ENCODE data around the gene RPL35.
"Not testable (repeated sequence)": the region's sequence is repeated elsewhere in the genome, so short reads cannot be mapped to it uniquely, and the experiment has no call there.

The RPL35 gene

GRCh38 chr9:124852121-124852828, 9.5 kb downstream of the RPL35 start:
- DNase-seq: no peak

GRCh38 chr9:124849801-124850200, 12.0 kb downstream of the RPL35 start:
- no peak for DNase-seq

GRCh38 chr9:124846969-124847368, 14.8 kb downstream of the RPL35 start:
- DNase-seq: no peak

GRCh38 chr9:124846467-124846866, 15.3 kb downstream of the RPL35 start:
- DNase-seq: not testable (repeated sequence)

- no peak for DNase-seq
Observed at GRCh38 chr9:124844291-124844690, 17.5 kb downstream of the RPL35 start.

GRCh38 chr9:124843456-124844034, 18.2 kb downstream of the RPL35 start:
- DNase-seq: no peak

- DNase-seq: no peak
Observed at GRCh38 chr9:124841075-124841821, 20.5 kb downstream of the RPL35 start.

- no peak for DNase-seq
Observed at GRCh38 chr9:124840300-124840833, 21.4 kb downstream of the RPL35 start.

GRCh38 chr9:124839612-124840299, 22.0 kb downstream of the RPL35 start:
- DNase-seq: no peak

GRCh38 chr9:124838567-124839275, 23.0 kb downstream of the RPL35 start:
- DNase-seq: not testable (repeated sequence)

GRCh38 chr9:124838132-124838531, 23.6 kb downstream of the RPL35 start:
- DNase-seq: not testable (repeated sequence)

GRCh38 chr9:124835026-124835557, 26.7 kb downstream of the RPL35 start:
- peak; percentile 64 for DNase-seq

- no peak for DNase-seq
Observed at GRCh38 chr9:124834591-124834990, 27.2 kb downstream of the RPL35 start.

- no peak for DNase-seq
Observed at GRCh38 chr9:124831642-124832364, 30.0 kb downstream of the RPL35 start.

- no peak for DNase-seq
Observed at GRCh38 chr9:124830593-124830992, 31.2 kb downstream of the RPL35 start.

GRCh38 chr9:124829334-124829669, 32.5 kb downstream of the RPL35 start:
- no peak for DNase-seq

- no peak for DNase-seq
Observed at GRCh38 chr9:124828489-124829333, 33.0 kb downstream of the RPL35 start.

- DNase-seq: no peak
Observed at GRCh38 chr9:124820698-124821623, 40.8 kb downstream of the RPL35 start.
